DND-41 (cell line): Measurements from ENCODE around the gene ALKAL2.

Source experiments
- ATAC-seq: fragments of 200-7000 bp; cut with Tn5 transposase; 3 replicates; pipeline ENCODE4 v1.9.1; 2021; ENCODE audit warnings: low read depth; ENCODE audit not compliant: insufficient read depth
- DNase-seq: peaks from one replicate; pipeline ENCODE4 v3.0.0-alpha.2; 2020
- H2AFZ ChIP-seq: 2 replicates; pipeline ENCODE4 v1.6.0; 2012; ENCODE audit warnings: low read depth, low read length
- H3K27ac ChIP-seq: 2 replicates; pipeline ENCODE4 v1.5.1; 2012; ENCODE audit warnings: low read length, inconsistent platforms
- H3K27me3 ChIP-seq: fragments of 200-600 bp; sonication (generic); 2 replicates; pipeline ENCODE4 v1.6.0; 2012; ENCODE audit warnings: low read length, mild to moderate bottlenecking, inconsistent platforms; ENCODE audit not compliant: insufficient read depth, poor library complexity
- H3K36me3 ChIP-seq: 2 replicates; pipeline ENCODE4 v1.5.1; 2012; ENCODE audit warnings: low read length, inconsistent platforms; ENCODE audit not compliant: insufficient read depth
- H3K4me1 ChIP-seq: 2 replicates; pipeline ENCODE4 v1.5.1; 2012; ENCODE audit warnings: mild to moderate bottlenecking, low read length; ENCODE audit not compliant: insufficient read depth
- H3K4me2 ChIP-seq: 2 replicates; pipeline ENCODE4 v1.6.0; 2012; ENCODE audit warnings: mild to moderate bottlenecking, moderate library complexity, low read length, inconsistent platforms; ENCODE audit not compliant: insufficient read depth
- H3K4me3 ChIP-seq, 2 experiments: fragments of 200-600 bp in 1 of 2; shearing (Covaris generic) in 1 of 2; 2 replicates each; pipeline ENCODE4 v1.5.1; 2012 to 2016; ENCODE audit warnings: inconsistent platforms in 2 of 2, low read length in 2 of 2, mild to moderate bottlenecking in 2 of 2, low read depth in 1 of 2, moderate library complexity in 1 of 2
- H3K79me2 ChIP-seq: 2 replicates; pipeline ENCODE4 v1.6.0; 2012; ENCODE audit warnings: low read length, inconsistent platforms; ENCODE audit not compliant: insufficient read depth
- H3K9ac ChIP-seq: 2 replicates; pipeline ENCODE4 v1.6.0; 2012; ENCODE audit warnings: low read depth, mild to moderate bottlenecking, inconsistent platforms, low read length, moderate library complexity
- H3K9me3 ChIP-seq: 2 replicates; pipeline ENCODE4 v1.5.1; 2012; ENCODE audit warnings: low read length, moderate library complexity, mild to moderate bottlenecking, inconsistent platforms; ENCODE audit not compliant: insufficient read depth, severe bottlenecking
- H4K20me1 ChIP-seq: 2 replicates; pipeline ENCODE4 v1.6.0; 2012; ENCODE audit warnings: low read length; ENCODE audit not compliant: insufficient read depth
- CTCF ChIP-seq: IDR thresholded peaks from 2 replicates; pipeline ENCODE4 v1.5.1; 2012; ENCODE audit warnings: borderline replicate concordance, low read length, moderate library complexity, mild to moderate bottlenecking; ENCODE audit not compliant: poor library complexity, severe bottlenecking; ENCODE audit errors: extremely low read depth
- EZH2 ChIP-seq: IDR thresholded peaks from 3 replicates; pipeline ENCODE4 v1.6.1; 2012; ENCODE audit warnings: borderline replicate concordance, low read depth, mild to moderate bottlenecking, moderate library complexity, low read length, inconsistent platforms; ENCODE audit not compliant: severe bottlenecking

The ALKAL2 gene

GRCh38 chr2:285531-285930 lies 2.4 kb downstream of the ALKAL2 start:
- no peak for TF ChIP-seq EZH2
- TF ChIP-seq CTCF: no peak
- Histone ChIP-seq H3K9ac (no peak overlapping the region), H3K27me3 (no peaks in the 10 kb centered on the region), H3K4me2 (no peak overlapping the region), H3K4me3 (no peak overlapping the region), H3K27ac (no peak overlapping the region), H3K9me3 (no peaks in the 10 kb centered on the region), H3K4me1 (no peaks in the 10 kb centered on the region), H3K36me3 (peaks cover 23% of the 10 kb centered on the region), H4K20me1 (peaks cover 10% of the 10 kb centered on the region; the same call in 1 of the 2 replicates), H2AFZ (no peak overlapping the region), H3K79me2 (no peaks in the 10 kb centered on the region)
- no peak for DNase-seq
- ATAC-seq: no peak

GRCh38 chr2:284896-285492 lies 2.9 kb downstream of the ALKAL2 start:
- H3K36me3 ChIP-seq: peaks cover 29% of the 10 kb centered on the region

GRCh38 chr2:283996-284794 lies 3.7 kb downstream of the ALKAL2 start:
- Histone ChIP-seq H3K9ac (no peak overlapping the region), H4K20me1 (peaks cover 14% of the 10 kb centered on the region; the same call in 1 of the 2 replicates), H3K4me2 (no peak overlapping the region)

More at GRCh38 chr2:284896-285492, 2.9 kb downstream of the ALKAL2 start:
- no peak for TF ChIP-seq EZH2
- no peak for TF ChIP-seq CTCF
- Histone ChIP-seq H3K4me2 (no peak overlapping the region), H3K27ac (no peak overlapping the region), H4K20me1 (peaks cover 12% of the 10 kb centered on the region; the same call in 1 of the 2 replicates), H3K4me3 (no peak overlapping the region), H3K79me2 (no peaks in the 10 kb centered on the region), H3K27me3 (no peaks in the 10 kb centered on the region), H3K4me1 (no peaks in the 10 kb centered on the region), H2AFZ (no peak overlapping the region), H3K9ac (no peak overlapping the region), H3K9me3 (no peaks in the 10 kb centered on the region)
- no peak for DNase-seq
- no peak for ATAC-seq

More at GRCh38 chr2:283996-284794, 3.7 kb downstream of the ALKAL2 start:
- Histone ChIP-seq H3K79me2 (no peaks in the 10 kb centered on the region), H2AFZ (no peak overlapping the region), H3K36me3 (peaks cover 37% of the 10 kb centered on the region), H3K27me3 (no peaks in the 10 kb centered on the region), H3K4me3 (no peak overlapping the region), H3K27ac (no peak overlapping the region), H3K9me3 (no peaks in the 10 kb centered on the region), H3K4me1 (no peaks in the 10 kb centered on the region)
- no peak for DNase-seq
- TF ChIP-seq EZH2 (no peak), CTCF (no peak)
- no peak for ATAC-seq
